ENCODE data around the gene CSPG4.
"Not testable (repeated sequence)": the region's sequence is repeated elsewhere in the genome, so short reads cannot be mapped to it uniquely, and the experiment has no call there.

Gene CSPG4

GRCh38 chr15:75704263-75704615, 8.4 kb downstream of the CSPG4 start:
- no peak for DNase-seq

DNA sequence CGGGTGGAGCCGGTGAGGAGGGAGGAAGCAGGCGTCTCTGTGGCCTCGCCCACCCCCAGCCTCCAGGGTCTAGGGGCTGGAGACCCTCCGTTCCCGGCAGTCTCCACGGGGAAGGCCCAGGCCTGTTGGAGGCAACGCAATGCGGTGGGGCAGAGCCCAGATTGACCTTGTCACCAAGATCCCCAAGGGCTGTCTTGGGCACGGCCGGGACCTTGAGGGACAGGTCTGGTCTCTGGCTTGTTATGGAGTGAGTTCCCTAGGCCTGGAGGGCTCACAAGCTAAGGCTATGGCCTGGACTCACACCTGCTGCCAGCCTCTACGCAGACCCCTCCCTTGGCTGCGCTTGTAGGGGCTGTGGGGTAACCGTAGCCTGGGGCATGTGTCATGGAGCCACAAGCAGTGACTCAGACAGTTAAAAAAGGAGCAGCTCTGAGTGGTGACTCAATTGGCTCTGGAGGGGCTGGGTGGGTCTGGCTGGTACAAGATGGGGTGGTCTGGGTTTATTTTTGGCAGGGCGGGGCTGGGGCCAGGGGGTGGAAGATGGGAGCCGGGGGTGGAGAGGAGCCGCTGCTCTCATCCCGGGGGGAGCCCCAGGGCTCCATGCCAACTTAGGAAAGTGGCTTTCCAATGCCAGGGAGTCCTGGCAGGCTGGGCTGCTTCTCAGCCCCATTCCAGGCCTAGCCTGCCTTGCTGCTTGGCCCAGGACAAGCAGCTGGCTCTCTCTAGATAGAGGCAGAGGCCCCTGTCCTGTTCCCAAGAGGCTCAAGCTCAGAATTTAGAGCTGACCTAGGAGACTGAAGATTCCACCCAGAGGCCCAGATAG, 9.0 kb downstream of the CSPG4 start:
- not testable (repeated sequence) for DNase-seq

DNA sequence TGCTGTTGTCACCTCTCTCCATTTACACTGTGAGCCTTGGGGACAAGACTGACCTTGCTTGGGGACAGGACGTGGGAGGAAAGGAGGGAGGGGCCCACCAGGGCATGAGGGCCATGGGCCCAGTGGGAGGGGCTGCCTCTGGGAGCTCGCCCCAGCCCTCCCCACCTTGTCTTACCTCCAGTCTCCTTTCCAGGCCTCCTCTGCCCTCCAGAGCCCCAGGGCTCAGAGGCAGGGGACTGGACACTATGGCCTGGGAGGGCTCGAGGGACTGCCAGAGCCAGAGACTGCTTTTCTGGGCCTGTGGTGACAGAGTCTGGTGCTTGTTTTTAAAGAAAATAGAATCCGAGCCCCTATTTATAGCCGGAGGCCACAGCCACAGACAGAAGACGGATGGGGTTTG, 10.2 kb downstream of the CSPG4 start:
- no peak for DNase-seq

- not testable (repeated sequence) for DNase-seq
Observed at GRCh38 chr15:75701071-75702003, 11.3 kb downstream of the CSPG4 start.

GRCh38 chr15:75699961-75700874, 12.4 kb downstream of the CSPG4 start:
- not testable (repeated sequence) for DNase-seq

GRCh38 chr15:75699517-75699916, 13.1 kb downstream of the CSPG4 start:
- not testable (repeated sequence) for DNase-seq

- not testable (repeated sequence) for DNase-seq
Observed at GRCh38 chr15:75697974-75698747, 14.5 kb downstream of the CSPG4 start.

DNA sequence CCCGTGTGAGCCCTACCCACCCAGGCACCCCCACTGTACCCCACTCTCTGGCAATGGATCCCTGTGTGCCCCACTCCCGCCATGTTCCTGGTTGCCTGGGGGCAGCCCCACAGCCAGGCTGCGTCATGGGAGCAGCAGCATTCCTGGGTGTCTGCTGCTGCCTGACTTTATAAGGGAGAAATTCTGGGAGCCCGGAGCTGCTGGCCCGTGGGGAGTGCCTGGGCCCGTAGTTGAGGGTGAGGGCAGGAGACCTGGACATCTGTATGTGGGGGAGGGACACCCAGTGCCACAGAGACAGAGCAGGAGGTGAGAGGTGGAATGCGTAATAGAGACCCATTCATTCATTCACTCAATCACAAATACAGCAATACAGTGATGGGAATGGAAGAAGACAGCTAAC, 15.1 kb downstream of the CSPG4 start:
- no peak for DNase-seq

DNA sequence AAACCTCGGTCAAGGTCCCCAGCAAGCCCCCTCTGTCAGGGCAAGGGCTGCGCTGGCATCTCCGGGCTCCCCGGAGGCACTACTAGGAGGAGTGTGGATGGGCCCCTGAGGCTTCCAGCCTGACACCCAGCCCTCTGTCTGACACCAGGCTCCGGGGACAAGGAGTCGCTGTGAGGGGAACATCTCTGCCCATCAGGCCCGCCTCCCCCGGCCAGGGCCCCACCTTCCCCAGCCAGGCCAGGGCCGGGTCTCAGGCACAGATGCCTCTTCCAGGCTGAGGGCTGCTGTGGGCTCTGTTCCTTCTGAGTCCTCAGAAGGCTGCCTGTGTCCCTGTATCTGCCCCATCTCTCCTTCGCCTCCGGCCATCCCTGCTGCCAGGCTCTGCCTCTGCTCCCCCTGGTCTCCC, 15.8 kb downstream of the CSPG4 start:
- DNase-seq: no peak

DNA sequence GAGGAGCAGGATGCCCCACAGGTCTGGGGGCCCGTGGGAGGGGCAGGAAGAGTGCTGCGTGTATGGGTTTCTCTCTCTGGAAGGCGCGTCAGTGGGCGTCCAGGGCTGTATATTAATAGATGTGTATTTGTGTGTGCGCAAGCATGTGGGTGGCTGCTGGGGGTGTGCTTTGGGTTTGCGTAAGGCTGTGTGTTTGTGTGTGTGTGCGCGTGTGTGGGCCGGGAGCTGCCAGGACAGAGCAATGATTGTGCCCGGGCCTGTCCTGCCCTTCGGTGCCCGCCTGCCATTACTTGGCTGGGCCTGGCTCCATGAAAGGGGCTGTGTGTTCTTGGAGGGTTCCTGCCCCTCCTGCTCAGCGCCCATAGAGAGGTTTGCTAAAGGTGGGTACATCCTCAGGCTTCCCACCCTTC, 16.3 kb downstream of the CSPG4 start:
- DNase-seq: no peak

DNA sequence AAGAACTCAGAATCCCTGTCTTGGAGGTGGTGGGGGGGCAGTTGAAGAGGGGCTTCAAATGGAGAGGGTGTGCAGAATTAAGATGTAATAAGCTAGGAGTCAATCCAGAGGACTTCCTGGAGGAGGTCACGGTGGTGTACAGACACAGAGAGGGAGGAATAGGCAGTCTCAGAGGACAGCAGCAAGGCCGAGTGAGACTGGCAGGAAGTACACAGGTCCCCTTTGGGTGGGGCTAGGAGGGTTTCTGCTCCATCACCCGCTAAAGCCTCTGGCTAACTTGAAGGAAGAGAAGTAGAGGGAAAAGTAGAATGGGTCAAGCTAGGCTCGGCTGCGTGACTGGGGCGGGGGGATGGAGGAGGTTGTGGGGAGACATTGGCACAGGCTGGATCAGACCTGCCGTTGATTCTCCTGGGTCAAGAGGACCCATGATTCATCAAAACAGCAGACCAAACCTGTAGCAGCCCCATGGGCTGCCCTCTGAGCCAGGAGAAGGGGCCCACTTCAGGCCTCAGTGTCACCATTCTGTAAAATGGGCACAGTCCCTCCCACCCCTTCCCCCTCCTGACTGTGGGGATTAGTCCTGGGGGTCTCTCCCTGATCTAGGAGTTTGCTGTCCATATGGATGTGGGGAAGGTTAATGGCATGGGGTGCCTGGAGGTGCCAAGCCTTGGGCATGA, 16.9 kb downstream of the CSPG4 start:
- no peak for DNase-seq

DNA sequence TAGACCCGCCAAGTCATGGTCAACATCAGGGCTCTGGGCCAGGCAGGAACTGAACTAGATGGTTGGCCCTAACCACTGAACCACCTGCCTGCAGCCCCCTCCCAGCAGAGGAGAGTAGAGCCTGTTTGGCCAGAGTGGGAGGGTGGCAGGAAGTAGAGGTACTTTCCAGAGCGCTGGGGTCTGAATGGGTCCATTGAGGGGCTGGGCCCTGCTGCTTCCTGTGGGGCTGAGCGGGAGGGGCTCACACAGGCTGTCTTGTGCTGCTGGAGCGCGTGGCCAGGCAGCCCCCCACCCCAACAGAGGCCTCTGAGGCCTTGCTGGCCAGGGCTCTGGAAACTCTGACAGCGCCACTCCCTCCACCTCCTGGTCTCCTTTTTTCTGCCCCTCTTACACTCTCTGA, 17.4 kb downstream of the CSPG4 start:
- no peak for DNase-seq

- DNase-seq: no peak
Observed at GRCh38 chr15:75694241-75695182, 18.1 kb downstream of the CSPG4 start.

DNA sequence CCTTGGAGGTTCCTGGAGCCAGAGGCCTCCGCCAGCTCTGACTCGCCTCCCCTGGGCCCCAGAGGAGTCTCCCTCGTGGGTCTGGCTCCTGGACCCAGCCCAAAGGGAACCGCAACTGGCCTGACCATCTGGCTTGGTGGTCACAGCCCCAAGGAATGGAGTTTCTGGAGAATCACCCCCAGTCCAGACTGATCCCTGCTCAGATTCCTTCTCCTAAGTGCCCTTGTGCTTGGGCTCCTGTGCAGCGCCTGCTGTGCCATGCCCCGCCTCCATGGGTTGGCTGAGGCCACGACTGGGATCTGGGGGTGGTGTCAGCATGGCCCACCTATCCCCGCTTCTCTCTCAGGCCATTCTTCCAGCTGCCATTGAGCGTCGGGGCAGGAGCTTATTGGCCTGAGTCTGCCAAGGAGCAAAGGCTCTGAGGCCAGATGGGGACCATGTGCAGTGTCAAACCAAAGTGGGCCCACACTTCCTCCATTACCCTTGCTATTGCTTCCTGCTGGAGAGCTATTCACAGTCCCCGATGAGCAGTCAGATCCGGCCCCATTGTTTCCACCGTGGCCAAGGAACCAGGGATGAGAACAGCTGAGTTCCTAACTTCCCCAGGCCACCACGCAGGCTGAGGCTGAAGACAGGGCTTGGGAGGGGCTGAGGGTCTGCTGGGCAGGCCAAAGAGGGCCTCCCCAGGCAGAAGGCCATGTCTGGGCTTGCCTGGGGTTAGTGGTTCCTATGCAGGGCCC, 19.0 kb downstream of the CSPG4 start:
- DNase-seq: no peak

DNA sequence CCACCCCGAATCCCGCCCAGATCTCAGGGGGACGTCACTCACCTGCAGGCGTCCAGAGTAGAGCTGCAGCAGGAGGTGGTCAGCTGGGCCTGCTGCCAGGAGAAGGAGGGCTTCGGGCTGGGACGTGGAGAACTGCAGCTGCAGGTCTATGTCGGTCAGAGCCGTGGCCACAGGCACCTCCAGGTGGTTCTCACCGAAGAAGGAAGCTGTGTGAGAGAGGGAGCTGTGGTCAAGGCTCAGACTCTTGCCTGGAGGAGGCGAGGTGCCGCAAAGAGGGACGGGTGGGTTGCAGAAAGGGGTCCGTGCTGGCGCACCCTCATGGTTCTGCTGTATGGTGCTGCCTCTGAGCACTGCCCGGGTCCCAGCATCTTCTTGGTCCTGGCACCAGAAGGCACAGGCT, 19.6 kb downstream of the CSPG4 start:
- DNase-seq: not testable (repeated sequence)

DNA sequence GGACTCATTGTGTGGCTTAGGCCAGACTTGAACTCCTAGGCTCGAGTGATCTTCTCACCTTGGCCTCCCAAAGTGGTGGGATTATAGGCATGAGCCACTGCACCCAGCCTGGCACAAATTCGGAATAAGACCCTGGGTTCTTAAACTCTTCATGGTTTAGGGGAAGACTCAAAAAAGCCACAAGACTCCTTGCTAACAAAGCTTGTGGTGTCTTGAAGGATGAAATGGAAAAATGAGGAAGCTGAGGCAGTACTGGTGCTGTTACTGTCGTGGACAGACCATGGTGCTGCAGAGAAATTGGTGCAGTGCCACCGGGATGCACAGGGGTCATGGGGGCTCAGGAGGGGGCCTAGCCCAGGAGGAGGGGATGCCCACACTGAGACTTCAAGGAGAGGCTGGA, 20.3 kb downstream of the CSPG4 start:
- not testable (repeated sequence) for DNase-seq

GRCh38 chr15:75689429-75689828, 23.2 kb downstream of the CSPG4 start:
- DNase-seq: not testable (repeated sequence)

DNA sequence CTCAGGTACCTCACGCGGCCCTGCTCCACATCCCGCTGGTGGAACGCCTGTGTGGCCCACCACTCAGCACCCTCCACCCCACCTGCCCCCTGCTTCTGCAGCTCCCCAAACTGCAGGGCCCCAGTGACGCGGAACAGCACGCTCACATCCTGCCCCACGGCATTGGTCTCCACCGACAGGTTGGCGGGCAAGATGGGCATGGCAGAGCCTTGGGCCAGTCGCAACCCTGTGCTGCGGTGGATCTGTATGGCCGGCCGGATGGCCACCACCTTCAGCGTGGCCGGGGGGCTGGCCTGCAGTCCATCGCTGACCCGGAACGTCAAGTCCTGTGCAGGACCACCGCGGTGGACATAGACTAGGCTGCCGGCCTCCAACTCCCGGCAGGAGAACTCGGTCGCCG, 23.8 kb downstream of the CSPG4 start:
- DNase-seq: no peak

DNA sequence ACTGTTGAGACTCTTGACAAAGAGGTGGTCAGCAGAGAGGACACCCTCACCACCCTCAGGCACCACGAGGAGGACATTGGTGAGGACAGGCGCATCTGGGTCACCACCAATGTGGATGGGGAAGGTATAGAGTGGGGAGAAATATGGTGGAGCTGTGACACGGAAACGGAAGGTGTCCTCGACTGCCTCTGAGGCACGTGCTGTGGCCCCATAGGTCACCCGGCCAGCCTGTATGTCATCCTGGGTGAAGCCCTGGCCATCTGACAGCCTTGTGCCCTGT, 24.4 kb downstream of the CSPG4 start:
- no peak for DNase-seq
